HepG2 (cell line): ENCODE results near the gene LAMP1. TPM values are rescaled to one million over a fixed set of nuclear protein-coding genes. Genes with fewer than 3 reads are reported as not detected.

Source experiments
- ATAC-seq: fragments of 200-7000 bp; cut with Tn5 transposase; 3 replicates; pipeline ENCODE4 v1.9.1; 2020; ENCODE audit warnings: mild to moderate bottlenecking, moderate library complexity
- BruUV-seq: library from RNA; stranded (reverse); fragments of 400-500 nt; replicated peaks from 2 replicates; lab custom pipeline; 2021; lab: Mats Ljungman, UMichigan
- CTCF ChIA-PET: fragments of 300-600 bp; formaldehyde crosslinking; extraction: SDS; loops from one replicate; lab custom pipeline; 2021; ENCODE audit warnings: low total read pairs, inconsistent platforms, low intra/inter-chr PET ratio; lab: Yijun Ruan, JAX
- POLR2A ChIA-PET: fragments of 350-600 bp; sonication (Branson Sonifier 250); formaldehyde crosslinking; loops from one replicate; lab custom pipeline; 2020; ENCODE audit warnings: antibody characterized with exemption, inconsistent platforms; lab: Yijun Ruan, JAX
- DNase-seq: peaks from one replicate; pipeline ENCODE4 v3.0.0-alpha.2; 2015; ENCODE audit warnings: low spot score
- FAIRE-seq: peaks from 3 replicates; lab custom pipeline; 2011; peaks lifted over from hg19 to GRCh38; lab: Jason Lieb, UNC
- H2AFZ ChIP-seq: one replicate; pipeline ENCODE4 v1.6.1; 2011; ENCODE audit warnings: low read length, inconsistent platforms
- H3K27ac ChIP-seq: fragments of 300-600 bp; 3 replicates; pipeline ENCODE4 v1.8.0; 2011; ENCODE audit warnings: mixed run types, mild to moderate bottlenecking, mixed read lengths, low read length, inconsistent platforms; ENCODE audit not compliant: insufficient read depth; ENCODE audit errors: extremely low read length
- H3K27me3 ChIP-seq, 2 experiments: fragments of 200-600 bp in 1 of 2; 2 replicates in 1 of 2; 3 replicates in 1 of 2; pipeline versions ENCODE4 v1.6.0 to v1.8.0; 2011; ENCODE audit warnings: low read length in 2 of 2, mild to moderate bottlenecking in 2 of 2, moderate library complexity in 2 of 2, inconsistent platforms in 1 of 2; ENCODE audit not compliant: insufficient read depth in 2 of 2, control insufficient read depth in 1 of 2
- H3K36me3 ChIP-seq, 2 experiments: fragments of 200-600 bp in 1 of 2; replicated peaks in 1 of 2; 2 replicates in 1 of 2; 3 replicates in 1 of 2; pipeline versions ENCODE4 v1.5.1 to v1.8.0; 2011; ENCODE audit warnings: low read length in 2 of 2, inconsistent platforms in 1 of 2; ENCODE audit not compliant: insufficient read depth in 2 of 2, control insufficient read depth in 1 of 2
- H3K4me1 ChIP-seq: 2 replicates; pipeline ENCODE4 v1.5.1; 2012; ENCODE audit warnings: low read length, inconsistent platforms; ENCODE audit not compliant: insufficient read depth
- H3K4me2 ChIP-seq: 2 replicates; pipeline ENCODE4 v1.6.0; 2011; ENCODE audit warnings: low read depth, low read length, inconsistent platforms
- H3K4me3 ChIP-seq, 3 experiments: fragments of 200-600 bp in 1 of 3; sonication (generic), shearing (Covaris generic) in 1 of 3; replicated peaks in 1 of 3; 2 replicates each; pipeline ENCODE4 v1.5.1; 2011 to 2016; ENCODE audit warnings: low read length in 3 of 3, inconsistent platforms in 2 of 3, low read depth in 2 of 3, mild to moderate bottlenecking in 2 of 3, control low read depth in 1 of 3, mixed read lengths in 1 of 3; ENCODE audit not compliant: insufficient read depth in 1 of 3
- H3K79me2 ChIP-seq: one replicate; pipeline ENCODE4 v1.6.1; 2011; ENCODE audit warnings: low read length, inconsistent platforms; ENCODE audit not compliant: insufficient read depth
- H3K9ac ChIP-seq: 2 replicates; pipeline ENCODE4 v1.6.0; 2011; ENCODE audit warnings: mild to moderate bottlenecking, low read depth, low read length, inconsistent platforms; ENCODE audit not compliant: insufficient read depth
- H3K9me3 ChIP-seq: 2 replicates; pipeline ENCODE4 v1.5.1; 2012; ENCODE audit warnings: mild to moderate bottlenecking, low read length
- H4K20me1 ChIP-seq: 2 replicates; pipeline ENCODE4 v1.6.0; 2011; ENCODE audit warnings: inconsistent platforms, mild to moderate bottlenecking, low read length, moderate library complexity; ENCODE audit not compliant: insufficient read depth
- AGO1 ChIP-seq: fragments of 200-400 bp; formaldehyde crosslinking; IDR thresholded peaks from 2 replicates; pipeline ENCODE4 v1.6.1; 2017; ENCODE audit warnings: mild to moderate bottlenecking, low read depth, low read length, moderate library complexity; ENCODE audit not compliant: poor library complexity, severe bottlenecking
- CBX1 ChIP-seq: IDR thresholded peaks from one replicate; pipeline ENCODE4 v1.6.1; 2016; ENCODE audit warnings: antibody characterized with exemption, low read depth
- CREB1 ChIP-seq, 2 experiments: fragments of 450-650 bp in 1 of 2; IDR thresholded peaks; 2 replicates each; pipeline ENCODE4 v1.6.1; 2016 to 2017; ENCODE audit warnings: control low read depth in 1 of 2, mild to moderate bottlenecking in 1 of 2, missing compliant biosample characterization in 1 of 2, missing genetic modification characterization in 1 of 2
- DPF2 ChIP-seq: sonication (generic); formaldehyde crosslinking; IDR thresholded peaks from 2 replicates; pipeline ENCODE4 v1.4.0; 2020; ENCODE audit warnings: mild to moderate bottlenecking, low read depth, missing genetic modification reagents, borderline replicate concordance
- EHMT2 ChIP-seq: fragments of 200-600 bp; sonication (generic); IDR thresholded peaks from 2 replicates; pipeline ENCODE4 v1.7.0; 2017; ENCODE audit warnings: antibody characterized with exemption, low read depth, low read length, borderline replicate concordance
- HIVEP1 ChIP-seq: sonication (generic); formaldehyde crosslinking; IDR thresholded peaks from 2 replicates; pipeline ENCODE4 v1.4.0; 2020; ENCODE audit warnings: mild to moderate bottlenecking, missing genetic modification reagents
- HNF4G ChIP-seq, 2 experiments: sonication (generic) in 1 of 2; formaldehyde crosslinking in 1 of 2; IDR thresholded peaks; 2 replicates each; pipeline versions ENCODE4 v1.4.0 to v1.6.1; 2011 to 2020; ENCODE audit warnings: borderline replicate concordance in 2 of 2, low read depth in 2 of 2, mild to moderate bottlenecking in 2 of 2, low read length in 1 of 2, missing genetic modification reagents in 1 of 2, moderate library complexity in 1 of 2
- IRF9 ChIP-seq: sonication (generic); formaldehyde crosslinking; IDR thresholded peaks from 2 replicates; pipeline ENCODE4 v1.8.0; 2022; ENCODE audit warnings: missing genetic modification reagents, mild to moderate bottlenecking, borderline replicate concordance
- ISX ChIP-seq: sonication (generic); formaldehyde crosslinking; conservative IDR thresholded peaks from 2 replicates; pipeline ENCODE4 v1.5.0; 2020; ENCODE audit warnings: missing genetic modification reagents
- MEIS1 ChIP-seq: sonication (generic); formaldehyde crosslinking; IDR thresholded peaks from 2 replicates; pipeline ENCODE4 v1.9.0; 2021; ENCODE audit warnings: mild to moderate bottlenecking, missing genetic modification reagents, moderate library complexity, borderline replicate concordance
- MYNN ChIP-seq: sonication (generic); formaldehyde crosslinking; IDR thresholded peaks from 2 replicates; pipeline ENCODE4 v1.4.0; 2020; ENCODE audit warnings: mild to moderate bottlenecking, low read depth, missing genetic modification reagents
- SCMH1 ChIP-seq: sonication (generic); formaldehyde crosslinking; IDR thresholded peaks from 2 replicates; pipeline ENCODE4 v1.9.0; 2021; ENCODE audit warnings: missing genetic modification reagents, mild to moderate bottlenecking, borderline replicate concordance
- ZBTB7B ChIP-seq: sonication (generic); formaldehyde crosslinking; IDR thresholded peaks from 2 replicates; pipeline ENCODE4 v1.4.0; 2020; ENCODE audit warnings: missing genetic modification reagents
- ZMYM3 ChIP-seq: sonication (generic); formaldehyde crosslinking; IDR thresholded peaks from 2 replicates; pipeline ENCODE4 v1.5.1; 2020; ENCODE audit warnings: mild to moderate bottlenecking, missing genetic modification reagents
- ZNF460 ChIP-seq: sonication (generic); formaldehyde crosslinking; IDR thresholded peaks from 2 replicates; pipeline ENCODE4 v1.5.1; 2020; ENCODE audit warnings: missing genetic modification reagents, mild to moderate bottlenecking, borderline replicate concordance
- ZNF883 ChIP-seq: sonication (generic); formaldehyde crosslinking; IDR thresholded peaks from 2 replicates; pipeline ENCODE4 v1.5.1; 2020; ENCODE audit warnings: mild to moderate bottlenecking, missing genetic modification reagents; ENCODE audit errors: not compliant biosample characterization
- WGBS: methylation state at CpG from one replicate; pipeline ENCODE4 v1.1.6; 2017; ENCODE audit warnings: low lambda C conversion rate; 5-methylcytosine and 5-hydroxymethylcytosine counted together
- in situ Hi-C: cut with HindIII; loops from 2 replicates; pipeline ENCODE4 v1.10.0; 2017; ENCODE audit warnings: low pct_unique_long_range_greater_than_20kb; ENCODE audit not compliant: extremely low pct_ligation_motif_present
- intact Hi-C: fragments of 100-400 bp; cut with micrococcal nuclease; formaldehyde crosslinking; loops from one replicate; pipeline ENCODE4 v1.10.0; 2022; ENCODE audit not compliant: unreplicated experiment
- polyA plus RNA-seq, 8 experiments: library from polyadenylated mRNA; depleted of rRNA in 3 of 8; stranded (reverse) in 7 of 8; unstranded in 1 of 8; fragments of >200 nt; fragmentation: Illumina TruSeq in 4 of 8; extraction: Trizol in 4 of 8; gene quantifications; 2 replicates each; pipeline versions ENCODE4 v1.2.1 to v1.2.3, GENCODE V29; 2011 to 2016; ENCODE audit warnings: low read depth in 4 of 8, missing spikeins in 1 of 8, mixed read lengths in 1 of 8; ENCODE audit not compliant: insufficient read depth in 1 of 8
- total RNA-seq, 5 experiments: library from RNA; depleted of rRNA; stranded (reverse); fragments of >200 nt; fragmentation: Illumina TruSeq; extraction: Trizol; gene quantifications; 2 replicates each; pipeline ENCODE4 v1.2.3, GENCODE V29; 2016; ENCODE audit warnings: low read depth in 1 of 5
- TF ChIP-seq, protein P1 (sequence below): sonication (generic); formaldehyde crosslinking; IDR thresholded peaks from 2 replicates; pipeline ENCODE4 v1.4.0; 2020; ENCODE audit warnings: missing genetic modification reagents
- TF ChIP-seq, protein P2 (sequence below): sonication (generic); formaldehyde crosslinking; IDR thresholded peaks from 2 replicates; pipeline ENCODE4 v1.8.0; 2022; ENCODE audit warnings: missing genetic modification reagents, low read depth, mild to moderate bottlenecking, borderline replicate concordance

Gene LAMP1
- total and polyA plus RNA-seq, 2 of the 13 experiments (the other 11 are each of a cell fraction or from before 2014, with no cell fraction given) = 103 to 112 TPM

DNA sequence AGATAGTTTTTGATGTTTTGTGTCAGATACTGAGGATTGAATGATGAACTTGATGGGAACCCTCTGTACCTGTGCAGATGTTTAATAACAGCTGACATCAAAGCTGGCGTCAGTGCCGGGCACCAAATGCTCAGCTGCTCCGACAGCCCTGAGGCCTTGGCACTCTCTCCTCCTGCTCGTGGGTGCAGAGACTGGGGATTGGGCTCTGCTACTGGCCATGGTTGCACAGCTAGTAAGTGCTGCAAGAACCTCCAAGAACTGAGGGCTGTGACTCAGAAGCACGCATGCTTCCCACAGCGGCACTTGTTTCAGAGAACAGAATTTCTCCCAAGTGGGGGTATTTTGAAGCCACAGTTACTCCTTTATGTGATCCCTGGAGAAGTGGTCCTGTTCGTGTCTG, 5.9 kb downstream of the LAMP1 start:
- peaks cover 82% of the 10 kb centered on the region for H3K79me2 ChIP-seq
- no TSS peak for BruUV-seq
- TF ChIP-seq HNF4G (IDR thresholded peaks at IDR 0.05; ENCODE audit: borderline replicate concordance, low read depth, low read length) (no peak), HNF4G (CRISPR knock-in tag; IDR thresholded peaks at IDR 0.05; ENCODE audit: borderline replicate concordance, low read depth) (no peak), ZBTB7B (CRISPR knock-in tag) (no peak), ZNF460 (CRISPR knock-in tag) (no peak), AGO1 (no peak), MEIS1 (no peak), ZNF883 (CRISPR knock-in tag) (no peak), MYNN (CRISPR knock-in tag) (no peak), ISX (CRISPR knock-in tag) (no peak), HIVEP1 (no peak), CBX1 (no peak), EHMT2 (no peak), CREB1 (IDR thresholded peaks at IDR 0.05) (no peak), CREB1 (CRISPR knock-in tag; IDR thresholded peaks at IDR 0.05) (no peak), ZMYM3 (CRISPR knock-in tag) (no peak), SCMH1 (CRISPR knock-in tag) (no peak), IRF9 (CRISPR knock-in tag) (no peak), DPF2 (CRISPR knock-in tag) (no peak)
- TF ChIP-seq, protein P1, sequence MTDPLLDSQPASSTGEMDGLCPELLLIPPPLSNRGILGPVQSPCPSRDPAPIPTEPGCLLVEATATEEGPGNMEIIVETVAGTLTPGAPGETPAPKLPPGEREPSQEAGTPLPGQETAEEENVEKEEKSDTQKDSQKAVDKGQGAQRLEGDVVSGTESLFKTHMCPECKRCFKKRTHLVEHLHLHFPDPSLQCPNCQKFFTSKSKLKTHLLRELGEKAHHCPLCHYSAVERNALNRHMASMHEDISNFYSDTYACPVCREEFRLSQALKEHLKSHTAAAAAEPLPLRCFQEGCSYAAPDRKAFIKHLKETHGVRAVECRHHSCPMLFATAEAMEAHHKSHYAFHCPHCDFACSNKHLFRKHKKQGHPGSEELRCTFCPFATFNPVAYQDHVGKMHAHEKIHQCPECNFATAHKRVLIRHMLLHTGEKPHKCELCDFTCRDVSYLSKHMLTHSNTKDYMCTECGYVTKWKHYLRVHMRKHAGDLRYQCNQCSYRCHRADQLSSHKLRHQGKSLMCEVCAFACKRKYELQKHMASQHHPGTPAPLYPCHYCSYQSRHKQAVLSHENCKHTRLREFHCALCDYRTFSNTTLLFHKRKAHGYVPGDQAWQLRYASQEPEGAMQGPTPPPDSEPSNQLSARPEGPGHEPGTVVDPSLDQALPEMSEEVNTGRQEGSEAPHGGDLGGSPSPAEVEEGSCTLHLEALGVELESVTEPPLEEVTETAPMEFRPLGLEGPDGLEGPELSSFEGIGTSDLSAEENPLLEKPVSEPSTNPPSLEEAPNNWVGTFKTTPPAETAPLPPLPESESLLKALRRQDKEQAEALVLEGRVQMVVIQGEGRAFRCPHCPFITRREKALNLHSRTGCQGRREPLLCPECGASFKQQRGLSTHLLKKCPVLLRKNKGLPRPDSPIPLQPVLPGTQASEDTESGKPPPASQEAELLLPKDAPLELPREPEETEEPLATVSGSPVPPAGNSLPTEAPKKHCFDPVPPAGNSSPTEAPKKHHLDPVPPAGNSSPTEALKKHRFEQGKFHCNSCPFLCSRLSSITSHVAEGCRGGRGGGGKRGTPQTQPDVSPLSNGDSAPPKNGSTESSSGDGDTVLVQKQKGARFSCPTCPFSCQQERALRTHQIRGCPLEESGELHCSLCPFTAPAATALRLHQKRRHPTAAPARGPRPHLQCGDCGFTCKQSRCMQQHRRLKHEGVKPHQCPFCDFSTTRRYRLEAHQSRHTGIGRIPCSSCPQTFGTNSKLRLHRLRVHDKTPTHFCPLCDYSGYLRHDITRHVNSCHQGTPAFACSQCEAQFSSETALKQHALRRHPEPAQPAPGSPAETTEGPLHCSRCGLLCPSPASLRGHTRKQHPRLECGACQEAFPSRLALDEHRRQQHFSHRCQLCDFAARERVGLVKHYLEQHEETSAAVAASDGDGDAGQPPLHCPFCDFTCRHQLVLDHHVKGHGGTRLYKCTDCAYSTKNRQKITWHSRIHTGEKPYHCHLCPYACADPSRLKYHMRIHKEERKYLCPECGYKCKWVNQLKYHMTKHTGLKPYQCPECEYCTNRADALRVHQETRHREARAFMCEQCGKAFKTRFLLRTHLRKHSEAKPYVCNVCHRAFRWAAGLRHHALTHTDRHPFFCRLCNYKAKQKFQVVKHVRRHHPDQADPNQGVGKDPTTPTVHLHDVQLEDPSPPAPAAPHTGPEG (CRISPR knock-in tag) = no peak
- TF ChIP-seq, protein P2, sequence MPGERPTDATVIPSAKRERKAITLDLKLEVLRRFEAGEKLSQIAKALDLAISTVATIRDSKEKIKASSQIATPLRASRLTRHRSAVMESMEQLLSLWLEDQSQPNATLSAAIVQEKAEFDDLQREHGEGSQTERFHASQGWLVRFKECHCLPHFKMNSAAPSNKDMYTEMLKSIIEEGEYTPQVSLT (CRISPR knock-in tag) = no peak

More for the DNA sequence above, 5.9 kb downstream of the LAMP1 start:
- H3K27me3 ChIP-seq = no peaks in the 10 kb centered on the region
- no peak overlapping the region for H3K4me3 ChIP-seq
- in situ Hi-C loops (no loop called here), intact Hi-C loops (no loop called here)
- no peak overlapping the region for H2AFZ ChIP-seq
- H3K4me2 ChIP-seq = no peak overlapping the region
- H3K9ac ChIP-seq = no peak overlapping the region
- H4K20me1 ChIP-seq = peaks cover 3% of the 10 kb centered on the region; the same call in 1 of the 2 replicates
- no CpG with 5 or more reads among the region's 7 CpGs for WGBS
- H3K9me3 ChIP-seq = no peaks in the 10 kb centered on the region
- DNase-seq (no peak), ATAC-seq (no peak), FAIRE-seq (no peak)
- peaks cover 26% of the 10 kb centered on the region for H3K4me1 ChIP-seq
- POLR2A ChIA-PET = no interaction called here
- H3K36me3 ChIP-seq = peaks cover 5 to 10% of the 10 kb centered on the region in 2 experiments; a peak in 3 of 5 replicates
- H3K27ac ChIP-seq = no peak overlapping the region
- CTCF ChIA-PET = no interaction called here
